NB4 (cell line): ENCODE results near the gene CAV2.

Experiments used
- DNase-seq: peaks from one replicate; pipeline ENCODE4 v3.0.0; 2010; ENCODE audit warnings: low read depth
- H3K4me3 ChIP-seq: one replicate; pipeline ENCODE4 v1.5.1; 2011; ENCODE audit warnings: mild to moderate bottlenecking, low read depth, low read length, moderate library complexity
- MYC ChIP-seq: IDR thresholded peaks from 2 replicates; pipeline ENCODE4 v1.6.1; 2011; ENCODE audit warnings: low read depth, low read length
- POLR2A ChIP-seq: IDR thresholded peaks from 2 replicates; pipeline ENCODE4 v1.6.1; 2011; ENCODE audit warnings: mild to moderate bottlenecking; ENCODE audit not compliant: insufficient read length; ENCODE audit errors: extremely low read depth
- TF ChIP-seq, protein P1 (sequence below): IDR thresholded peaks from one replicate; pipeline ENCODE4 v1.5.1; 2012; ENCODE audit warnings: low read depth, low read length
- TF ChIP-seq, protein P2 (sequence below): IDR thresholded peaks from 2 replicates; pipeline ENCODE4 v1.6.1; 2011; ENCODE audit warnings: low read depth, low read length

The CAV2 gene

GRCh38 chr7:116542618-116543017 is 43.1 kb downstream of the CAV2 start:
- H3K4me3 ChIP-seq: no peak overlapping the region
- TF ChIP-seq, protein P1, sequence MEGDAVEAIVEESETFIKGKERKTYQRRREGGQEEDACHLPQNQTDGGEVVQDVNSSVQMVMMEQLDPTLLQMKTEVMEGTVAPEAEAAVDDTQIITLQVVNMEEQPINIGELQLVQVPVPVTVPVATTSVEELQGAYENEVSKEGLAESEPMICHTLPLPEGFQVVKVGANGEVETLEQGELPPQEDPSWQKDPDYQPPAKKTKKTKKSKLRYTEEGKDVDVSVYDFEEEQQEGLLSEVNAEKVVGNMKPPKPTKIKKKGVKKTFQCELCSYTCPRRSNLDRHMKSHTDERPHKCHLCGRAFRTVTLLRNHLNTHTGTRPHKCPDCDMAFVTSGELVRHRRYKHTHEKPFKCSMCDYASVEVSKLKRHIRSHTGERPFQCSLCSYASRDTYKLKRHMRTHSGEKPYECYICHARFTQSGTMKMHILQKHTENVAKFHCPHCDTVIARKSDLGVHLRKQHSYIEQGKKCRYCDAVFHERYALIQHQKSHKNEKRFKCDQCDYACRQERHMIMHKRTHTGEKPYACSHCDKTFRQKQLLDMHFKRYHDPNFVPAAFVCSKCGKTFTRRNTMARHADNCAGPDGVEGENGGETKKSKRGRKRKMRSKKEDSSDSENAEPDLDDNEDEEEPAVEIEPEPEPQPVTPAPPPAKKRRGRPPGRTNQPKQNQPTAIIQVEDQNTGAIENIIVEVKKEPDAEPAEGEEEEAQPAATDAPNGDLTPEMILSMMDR: no peak
- TF ChIP-seq POLR2A: no peak
- TF ChIP-seq, protein P2, sequence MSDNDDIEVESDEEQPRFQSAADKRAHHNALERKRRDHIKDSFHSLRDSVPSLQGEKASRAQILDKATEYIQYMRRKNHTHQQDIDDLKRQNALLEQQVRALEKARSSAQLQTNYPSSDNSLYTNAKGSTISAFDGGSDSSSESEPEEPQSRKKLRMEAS: no peak
- no peak for TF ChIP-seq MYC
- no peak for DNase-seq

GRCh38 chr7:116543664-116544063 is 44.1 kb downstream of the CAV2 start:
- no peak for TF ChIP-seq POLR2A
- H3K4me3 ChIP-seq: no peak overlapping the region
- DNase-seq: no peak

DNA sequence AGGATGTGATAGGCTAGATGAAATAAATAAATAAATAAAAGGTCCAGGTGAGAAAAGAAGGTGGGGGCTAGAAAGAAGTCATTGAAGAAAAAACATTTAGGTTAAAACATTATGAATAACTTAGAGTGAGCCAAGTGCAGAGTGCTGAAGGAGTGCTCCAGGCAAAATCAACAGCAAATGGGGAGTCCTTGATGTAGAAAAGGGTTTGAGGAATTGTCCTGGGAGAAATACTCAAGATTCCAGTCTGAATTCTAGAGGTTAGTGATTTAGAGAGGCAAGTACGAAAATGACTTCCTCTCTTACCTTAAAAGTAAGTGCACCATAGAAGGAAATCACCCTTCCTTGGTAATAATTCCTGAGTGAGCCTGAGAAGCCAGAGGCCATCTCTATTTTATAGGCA is 44.9 kb downstream of the CAV2 start:
- DNase-seq: no peak
- H3K4me3 ChIP-seq: no peak overlapping the region
- TF ChIP-seq MYC: no peak
- TF ChIP-seq, protein P1: no peak
- TF ChIP-seq POLR2A: no peak
- TF ChIP-seq, protein P2: no peak

GRCh38 chr7:116545411-116545993 is 46.0 kb downstream of the CAV2 start:
- H3K4me3 ChIP-seq: no peak overlapping the region
- TF ChIP-seq, protein P2: no peak
- no peak for TF ChIP-seq MYC
- TF ChIP-seq, protein P1: no peak
- DNase-seq: no peak

DNA sequence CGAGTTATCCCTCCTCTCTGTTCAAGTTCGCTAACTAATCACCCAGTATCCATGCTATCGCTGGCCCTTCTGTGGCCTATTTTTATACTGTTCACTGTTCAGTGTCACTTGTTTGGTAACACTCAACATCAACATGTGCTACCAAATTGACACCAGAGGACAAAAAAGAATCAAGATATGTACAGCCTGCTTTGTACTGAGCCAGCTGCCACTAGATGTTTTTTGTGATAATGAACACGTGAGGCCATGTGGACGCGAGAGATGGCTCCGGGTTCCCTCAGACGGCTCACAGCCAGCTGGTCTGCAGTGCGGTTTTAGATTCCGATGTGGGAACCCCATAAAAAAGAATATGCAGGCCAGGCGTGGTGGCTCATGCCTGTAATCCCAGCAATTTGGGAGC is 46.5 kb downstream of the CAV2 start:
- TF ChIP-seq MYC (no peak), POLR2A (no peak)
- TF ChIP-seq, protein P1: no peak
- TF ChIP-seq, protein P2: no peak
- no peak overlapping the region for H3K4me3 ChIP-seq
- no peak for DNase-seq

GRCh38 chr7:116546916-116547315 is 47.4 kb downstream of the CAV2 start:
- TF ChIP-seq, protein P1: no peak
- no peak for TF ChIP-seq POLR2A
- TF ChIP-seq MYC: no peak
- TF ChIP-seq, protein P2: no peak
- H3K4me3 ChIP-seq: no peak overlapping the region
- no peak for DNase-seq
